ENCODE data around the gene ATR. TPM values are rescaled to one million over a fixed set of nuclear protein-coding genes. Genes with fewer than 3 reads are reported as not detected.

Gene ATR
- polyA plus RNA-seq, 3 donors: 6.3 to 16.4 (median 6.6) TPM

Small RNAs within 50 kb of the gene (small RNA-seq; reads per million reads assigned to genes)
- gene RNA5SP143 (ENCODE audit: insufficient read length, low read depth): not detected
- gene RNU1-100P (ENCODE audit: insufficient read length, low read depth): not detected
- not detected for gene RNU6-1294P (ENCODE audit: insufficient read length, low read depth)

Other genes starting within 250 kb of the ATR start
- gene XRN1, start 130.7 kb downstream of the ATR start, polyA plus RNA-seq: 10 to 100 TPM in 2 of 3 donors, 1 to 10 TPM in 1; 8.6 to 47.9 (median 24.3) TPM
- under 1 TPM in 2 of 3 donors, not detected in 1; 0.09 to 0.17 TPM for gene PLS1, start 17.7 kb upstream of the ATR start, polyA plus RNA-seq
- under 1 TPM in 1 of 3 donors, not detected in 2; 0.01 TPM for gene TRPC1, start 145.3 kb upstream of the ATR start, polyA plus RNA-seq

Measured in CD14-positive monocyte (primary cell).